CD4-positive, alpha-beta T cell treated with Interleukin-15 for 1 hour (primary cell): ENCODE measurements around the gene SERINC5.
A peak's percentile ranks its signal among the peaks of the same experiment; 100 is the strongest.

ENCODE experiments used
- DNase-seq: peaks from one replicate; pipeline ENCODE4 v3.0.0-alpha.2; 2020

SERINC5 gene

DNA sequence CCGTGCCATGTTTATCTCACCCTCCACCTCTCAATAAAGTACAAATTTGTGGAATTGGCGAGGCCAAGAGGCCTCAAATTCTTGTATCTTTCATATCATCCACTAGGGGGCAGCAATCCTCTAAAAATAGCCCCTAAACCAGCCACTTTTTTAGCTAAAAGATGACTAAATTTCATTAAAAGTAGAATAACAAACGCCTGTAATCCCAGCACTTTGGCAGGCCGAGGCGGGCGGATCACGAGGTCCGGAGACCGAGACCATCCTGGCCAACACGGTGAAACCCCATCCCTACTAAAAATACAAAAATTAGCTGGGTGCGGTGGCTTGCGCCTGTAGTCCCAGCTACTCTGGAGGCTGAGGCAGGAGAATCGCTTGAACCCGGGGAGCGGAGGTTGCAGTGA, 164.1 kb downstream of the SERINC5 start:
- DNase-seq: peak; percentile 22

- no peak for DNase-seq
Observed at GRCh38 chr5:80090884-80091166, 165.0 kb downstream of the SERINC5 start.

GRCh38 chr5:80083101-80083890, 172.6 kb downstream of the SERINC5 start:
- no peak for DNase-seq

DNA sequence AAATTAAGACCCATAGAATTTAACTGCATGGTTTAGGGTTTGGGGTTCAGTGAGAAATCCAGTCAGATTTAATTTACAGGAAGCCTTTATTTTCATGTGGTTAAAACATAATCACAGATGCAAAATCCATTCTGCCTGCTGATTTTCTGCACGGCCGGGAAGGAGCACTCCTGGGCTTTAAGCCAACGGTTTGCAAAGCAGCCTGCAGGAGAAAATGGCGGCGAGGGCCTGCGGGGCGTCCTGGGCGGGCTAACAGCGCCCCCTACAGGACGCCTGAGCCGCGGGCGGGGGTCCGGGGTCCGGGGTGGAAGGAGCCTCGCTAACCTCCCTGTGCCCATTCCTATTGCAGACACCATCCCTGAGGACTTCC, 173.1 kb downstream of the SERINC5 start:
- DNase-seq: peak; percentile 41

- DNase-seq: no peak
Observed at GRCh38 chr5:80082281-80082680, 173.6 kb downstream of the SERINC5 start.

DNA sequence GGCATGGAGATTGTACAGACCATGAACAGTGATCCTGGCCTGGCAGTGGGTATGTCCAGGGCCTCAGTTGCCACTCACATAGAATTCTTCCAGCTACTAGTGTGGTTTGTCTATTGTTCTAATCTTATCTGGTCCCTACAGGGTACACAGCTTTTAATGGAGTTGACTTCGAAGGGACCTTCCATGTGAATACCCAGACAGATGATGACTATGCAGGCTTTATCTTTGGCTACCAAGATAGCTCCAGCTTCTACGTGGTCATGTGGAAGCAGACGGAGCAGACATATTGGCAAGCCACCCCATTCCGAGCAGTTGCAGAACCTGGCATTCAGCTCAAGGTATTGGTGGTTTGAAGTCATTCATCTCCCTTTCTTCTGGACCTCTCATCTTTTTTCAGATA, 176.9 kb downstream of the SERINC5 start:
- no peak for DNase-seq

DNA sequence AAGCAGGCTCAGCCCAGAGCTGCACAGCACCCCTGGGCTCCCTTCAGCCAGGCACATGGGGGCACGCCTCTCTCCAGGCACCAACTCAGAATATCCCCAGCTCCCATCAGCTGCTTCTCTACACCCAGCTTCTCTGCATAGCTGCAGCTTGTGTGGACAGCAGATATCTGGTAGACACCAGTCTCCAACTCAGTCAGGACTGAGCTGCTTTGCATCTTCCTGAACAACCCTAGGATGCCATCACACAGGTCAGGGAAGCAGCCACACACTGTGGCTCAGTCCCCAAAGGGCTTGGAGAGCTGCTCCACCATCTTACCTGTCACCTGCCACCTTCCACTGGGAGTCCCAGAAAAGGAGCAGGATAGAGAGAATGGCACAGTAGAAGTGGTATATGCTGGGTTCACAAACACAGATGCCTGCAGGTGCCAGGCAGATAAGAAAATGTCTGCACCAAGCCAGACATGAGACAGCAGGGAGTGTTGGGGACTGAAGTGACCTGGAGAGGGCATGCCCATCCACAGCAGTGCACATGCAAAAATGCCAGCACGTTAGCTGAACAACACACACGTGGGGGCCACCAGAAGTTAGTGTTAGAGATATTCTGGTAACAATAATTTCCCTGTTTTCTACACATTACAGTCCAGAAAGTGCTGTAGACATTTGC, 178.7 kb downstream of the SERINC5 start:
- DNase-seq: no peak

- DNase-seq: no peak
Observed at GRCh38 chr5:80076131-80077050, 179.5 kb downstream of the SERINC5 start.

DNA sequence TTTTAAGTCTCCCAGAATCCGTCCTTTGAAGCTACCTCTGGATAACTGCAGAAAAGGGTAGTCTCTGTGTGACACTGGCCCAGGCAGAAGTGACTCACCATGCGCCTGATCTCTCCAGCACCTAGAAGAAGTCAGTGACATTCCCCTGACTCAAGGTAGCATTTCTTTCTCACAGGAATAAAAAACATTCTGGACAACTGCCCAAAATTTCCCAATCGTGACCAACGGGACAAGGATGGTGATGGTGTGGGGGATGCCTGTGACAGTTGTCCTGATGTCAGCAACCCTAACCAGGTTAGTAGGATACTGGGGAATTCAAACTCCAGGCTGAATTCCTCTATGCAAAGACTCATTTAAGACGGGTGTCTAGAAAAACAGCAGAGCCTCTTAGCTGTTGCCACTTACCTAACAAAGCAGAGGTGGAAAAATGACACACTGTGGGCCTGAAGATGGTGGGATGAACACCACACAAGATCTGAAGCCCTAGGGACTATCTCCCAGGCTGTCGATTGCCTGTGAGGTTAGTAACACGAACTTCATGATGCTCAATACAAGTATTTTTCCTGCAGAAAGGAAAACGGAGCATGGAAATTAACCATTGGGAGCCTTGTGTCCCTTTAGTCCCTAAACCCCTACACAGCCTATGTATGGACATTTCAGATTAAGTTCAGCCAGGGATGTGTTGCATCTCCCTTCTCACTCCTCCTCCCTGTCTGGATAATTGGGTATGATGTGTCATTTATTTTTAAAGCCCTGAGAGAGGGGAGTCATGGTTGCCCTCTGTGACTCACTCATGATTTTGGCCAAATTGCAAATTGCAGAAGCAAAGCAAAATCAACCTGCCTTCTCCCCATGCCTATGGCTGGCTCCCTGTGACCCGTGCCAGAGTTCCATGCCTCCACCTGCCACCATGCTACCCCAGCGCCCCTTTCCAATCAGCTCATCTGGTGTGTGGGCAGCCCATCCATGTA, 183.5 kb downstream of the SERINC5 start:
- DNase-seq: no peak

GRCh38 chr5:80071510-80072021, 184.3 kb downstream of the SERINC5 start:
- no peak for DNase-seq

GRCh38 chr5:80070338-80071056, 185.4 kb downstream of the SERINC5 start:
- no peak for DNase-seq

- DNase-seq: no peak
Observed at GRCh38 chr5:80069918-80070318, 185.9 kb downstream of the SERINC5 start.

DNA sequence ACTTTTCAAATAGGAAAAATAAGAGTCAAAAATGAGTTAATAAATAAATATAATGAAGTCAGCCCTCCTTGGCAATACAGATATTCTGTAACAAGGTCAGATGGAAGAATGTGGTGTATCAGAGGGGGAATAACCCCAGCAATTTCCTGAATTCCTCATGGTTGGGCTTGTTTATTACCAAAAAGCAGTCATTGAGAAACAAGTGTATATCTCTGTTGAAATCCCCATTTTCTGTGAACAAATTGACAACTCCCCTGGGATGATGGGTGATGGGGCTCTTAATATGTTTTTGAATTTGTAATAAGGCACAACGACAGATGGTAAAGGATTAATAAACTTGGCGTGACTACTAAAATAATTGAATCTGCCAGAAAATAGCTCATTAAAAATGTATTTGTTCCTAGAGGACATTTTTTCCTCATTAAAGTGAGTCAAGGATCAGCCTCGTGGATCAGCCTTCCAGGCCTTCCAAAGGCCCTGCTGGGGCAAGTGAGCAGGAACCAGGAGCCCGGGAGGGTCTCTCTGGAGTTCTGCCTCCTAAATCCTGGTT, 186.5 kb downstream of the SERINC5 start:
- DNase-seq: no peak

GRCh38 chr5:80068775-80069174, 187.1 kb downstream of the SERINC5 start:
- DNase-seq: no peak

- DNase-seq: no peak
Observed at GRCh38 chr5:80068246-80068636, 187.6 kb downstream of the SERINC5 start.

DNA sequence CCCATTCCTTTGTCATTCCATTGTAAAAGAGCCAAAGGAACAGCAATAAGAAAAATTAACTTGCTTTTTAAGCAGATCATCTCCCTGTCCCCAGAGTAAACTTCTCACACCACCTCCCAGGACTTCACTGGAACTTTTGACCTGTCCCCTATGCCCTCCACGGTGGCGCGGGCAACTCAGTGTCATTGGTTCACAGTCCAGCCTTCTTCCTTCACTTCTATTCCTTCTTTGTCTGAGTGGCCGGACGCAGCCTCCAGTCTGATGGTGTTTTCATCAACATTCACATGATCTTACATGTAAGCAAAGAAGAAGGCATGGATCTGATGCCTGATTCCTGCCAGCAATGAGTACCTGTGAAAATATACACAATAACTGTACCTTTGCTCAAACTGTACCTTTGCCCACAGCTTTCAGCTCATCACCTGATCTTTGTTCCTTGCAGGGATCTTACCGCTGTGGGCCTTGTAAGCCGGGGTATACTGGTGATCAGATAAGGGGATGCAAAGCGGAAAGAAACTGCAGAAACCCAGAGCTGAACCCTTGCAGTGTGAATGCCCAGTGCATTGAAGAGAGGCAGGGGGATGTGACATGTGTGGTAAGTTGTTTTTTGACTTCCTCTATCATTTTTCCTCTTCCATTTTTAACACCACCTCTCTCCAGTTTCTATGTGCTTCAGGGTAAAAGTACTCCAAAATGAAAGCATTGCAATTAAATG, 188.2 kb downstream of the SERINC5 start:
- no peak for DNase-seq

- DNase-seq: no peak
Observed at GRCh38 chr5:80067016-80067415, 188.8 kb downstream of the SERINC5 start.

GRCh38 chr5:80064124-80064523, 191.7 kb downstream of the SERINC5 start:
- no peak for DNase-seq
